ENCODE measurements around the gene LCN6.

LCN6 gene

GRCh38 chr9:136746155-136746490 is 2.2 kb downstream of the LCN6 start:
- H3K4me3 ChIP-seq (ENCODE audit: low read length) = no peak overlapping the region
- DNase-seq (ENCODE audit: low read depth) = no peak

GRCh38 chr9:136745389-136746154 is 2.8 kb downstream of the LCN6 start:
- H3K4me3 ChIP-seq (ENCODE audit: low read length) = no peak overlapping the region
- TF ChIP-seq CTCF (conservative IDR thresholded peaks at IDR 0.05; ENCODE audit: low read length) = no peak
- no peak for DNase-seq (ENCODE audit: low read depth)

More at GRCh38 chr9:136746155-136746490, 2.2 kb downstream of the LCN6 start:
- TF ChIP-seq CTCF (conservative IDR thresholded peaks at IDR 0.05; ENCODE audit: low read length) = no peak

- no peak for TF ChIP-seq CTCF (conservative IDR thresholded peaks at IDR 0.05; ENCODE audit: low read length)
- no peak overlapping the region for H3K4me3 ChIP-seq (ENCODE audit: low read length)
- no peak for DNase-seq (ENCODE audit: low read depth)
These were observed 3.6 kb downstream of the LCN6 start for GRCh38 chr9:136744773-136745172.

GRCh38 chr9:136743639-136744211 is 4.6 kb downstream of the LCN6 start:
- no peak for TF ChIP-seq CTCF (conservative IDR thresholded peaks at IDR 0.05; ENCODE audit: low read length)
- no peak for DNase-seq (ENCODE audit: low read depth)
- H3K4me3 ChIP-seq (ENCODE audit: low read length) = no peak overlapping the region

GRCh38 chr9:136742591-136743391 is 5.5 kb downstream of the LCN6 start, which contains the start of gene LCN10:
LCN10 (minus strand) TSS chr9:136742940; CDS start chr9:136742903, 37 bp downstream.
- H3K4me3 ChIP-seq (ENCODE audit: low read length) = no peak within 1 kb of the TSS
- no peak for DNase-seq (ENCODE audit: low read depth)
- TF ChIP-seq CTCF (conservative IDR thresholded peaks at IDR 0.05; ENCODE audit: low read length) = peak; percentile 25; the same call in 1 of the 2 replicates

GRCh38 chr9:136741883-136742571 is 6.3 kb downstream of the LCN6 start:
- no peak for TF ChIP-seq CTCF (conservative IDR thresholded peaks at IDR 0.05; ENCODE audit: low read length)
- no peak for DNase-seq (ENCODE audit: low read depth)
- H3K4me3 ChIP-seq (ENCODE audit: low read length) = no peak overlapping the region

Measured in AG10803 (cell line).